HG03280 (cell line): ENCODE measurements around the gene POLH.
"Not testable (repeated sequence)": the region's sequence is repeated elsewhere in the genome, so short reads cannot be mapped to it uniquely, and the experiment has no call there.

Experiments
- ATAC-seq: cut with Tn5 transposase; IDR thresholded peaks from one replicate; pipeline ENCODE4 v1.9.1; 2021; ENCODE audit warnings: mild to moderate bottlenecking, moderate library complexity; ENCODE audit not compliant: unreplicated experiment

Gene POLH

GRCh38 chr6:43575772-43576551, at the start of gene POLH, which contains the start of gene XPO5:
POLH (plus strand) TSS chr6:43576185; CDS start chr6:43582320, 6,135 bp downstream.
XPO5 (minus strand) TSS chr6:43576038; CDS start chr6:43575864, 174 bp downstream.
- ATAC-seq: peak; percentile 89

DNA sequence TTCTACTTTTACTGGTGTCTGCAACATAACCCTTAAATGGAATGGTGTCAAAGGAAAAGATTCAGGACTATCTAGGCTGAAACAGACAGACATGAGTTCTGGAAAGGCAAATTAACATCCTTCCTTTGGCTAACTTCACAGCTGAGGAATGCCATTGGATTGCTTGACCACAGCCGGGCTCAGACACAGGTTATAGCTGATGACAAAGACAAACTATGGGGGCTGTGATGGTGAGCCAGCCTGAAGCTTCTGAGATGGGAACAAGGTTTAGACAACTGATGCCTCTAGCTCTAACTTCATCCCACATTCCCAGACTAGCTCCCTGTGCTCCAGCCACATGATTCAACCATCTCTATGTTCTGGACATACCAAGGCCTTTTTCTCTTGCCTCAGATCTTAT, 43.8 kb upstream of the POLH start:
- ATAC-seq: no peak

GRCh38 chr6:43538986-43539385, 37.0 kb upstream of the POLH start:
- ATAC-seq: not testable (repeated sequence)

DNA sequence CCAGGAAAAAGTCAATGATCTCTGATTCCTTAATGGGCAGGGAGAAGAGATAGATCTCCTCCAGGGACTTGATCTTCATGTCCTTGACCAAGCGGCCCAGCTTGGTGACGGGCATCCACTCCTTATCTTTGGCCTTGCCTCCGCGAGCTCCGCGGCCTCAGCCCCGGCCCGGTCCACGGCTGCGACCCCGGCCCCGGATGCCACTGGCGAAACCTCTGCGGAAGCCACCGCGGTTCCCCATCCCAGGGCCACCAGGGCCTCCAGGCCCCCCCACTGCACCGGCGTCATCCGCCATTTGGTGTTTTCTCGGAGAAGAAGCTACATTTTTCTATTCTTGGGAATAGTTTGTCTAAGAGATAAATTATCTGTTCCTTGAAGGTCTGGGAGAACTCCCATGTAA, 36.6 kb upstream of the POLH start:
- ATAC-seq: not testable (repeated sequence)

GRCh38 chr6:43540507-43540906, 35.5 kb upstream of the POLH start:
- ATAC-seq: no peak

DNA sequence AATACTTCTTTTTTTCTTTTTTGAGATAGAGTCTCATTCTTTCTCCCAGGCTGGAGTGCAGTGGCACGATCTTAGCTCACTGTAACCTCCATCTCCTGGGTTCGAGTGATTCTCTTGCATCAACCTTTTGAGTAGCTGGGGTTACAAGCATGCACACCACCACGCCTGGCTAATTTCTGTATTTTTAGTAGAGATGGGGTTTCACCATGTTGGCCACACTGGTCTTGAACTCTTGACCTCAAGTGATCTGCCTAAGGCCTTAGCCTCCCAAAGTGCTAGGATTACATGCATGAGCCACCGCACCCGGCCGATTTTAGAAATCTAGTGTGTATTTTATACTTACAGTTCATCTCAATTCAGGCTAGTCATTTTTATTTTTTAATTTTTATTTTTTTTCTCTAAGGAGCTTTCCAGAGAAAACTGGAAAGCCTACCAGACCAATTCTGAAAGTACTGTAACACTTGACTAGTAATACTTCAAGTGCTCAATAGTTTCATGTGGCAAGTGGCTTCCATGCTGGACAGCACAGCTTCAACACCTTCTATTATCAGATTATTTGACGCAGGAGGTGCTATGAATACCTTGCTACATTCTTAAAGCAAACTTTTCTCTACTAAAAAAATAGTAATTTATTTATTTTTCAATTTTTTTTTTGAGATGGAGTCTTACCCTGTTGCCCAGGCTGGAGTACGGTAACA, 34.1 kb upstream of the POLH start:
- ATAC-seq: no peak

DNA sequence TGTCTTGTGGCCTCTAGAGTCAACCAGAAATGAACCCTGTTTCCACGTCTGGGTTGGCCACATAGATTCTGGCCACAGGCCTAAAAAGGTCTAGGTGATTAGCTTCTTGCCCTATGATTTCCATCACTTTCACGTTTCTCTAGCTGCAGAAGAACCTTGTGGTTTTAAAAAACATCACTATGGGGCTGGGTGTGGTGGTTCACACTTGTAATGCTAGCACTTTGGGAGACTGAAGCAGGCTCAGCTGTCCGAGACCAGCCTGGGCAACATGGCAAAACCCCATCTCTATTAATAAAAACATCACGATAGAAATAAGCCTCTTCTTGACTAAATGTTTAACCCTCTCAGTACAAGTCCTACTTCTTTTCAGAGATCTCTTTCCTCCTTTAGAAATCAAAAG, 31.5 kb upstream of the POLH start:
- ATAC-seq: no peak

GRCh38 chr6:43547222-43547621, 28.8 kb upstream of the POLH start:
- no peak for ATAC-seq

DNA sequence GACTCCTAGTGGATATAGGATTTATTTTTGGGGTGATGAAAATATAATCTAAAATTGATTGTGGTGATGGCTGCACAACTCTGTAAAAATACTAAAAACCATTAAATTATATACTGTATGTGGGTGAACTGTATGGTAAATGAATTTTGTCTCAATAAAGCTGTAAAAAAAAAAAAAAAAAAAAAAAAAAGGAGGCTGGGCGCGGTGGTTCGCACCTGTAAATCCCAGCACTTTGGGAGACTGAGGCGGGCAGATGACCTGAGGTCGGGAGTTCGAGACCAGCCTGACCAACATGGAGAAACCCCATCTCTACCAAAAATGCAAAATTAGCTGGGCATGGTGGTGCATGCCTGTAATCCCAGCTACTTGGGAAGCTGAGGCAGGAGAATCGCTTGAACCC, 18.4 kb upstream of the POLH start:
- ATAC-seq: not testable (repeated sequence)

DNA sequence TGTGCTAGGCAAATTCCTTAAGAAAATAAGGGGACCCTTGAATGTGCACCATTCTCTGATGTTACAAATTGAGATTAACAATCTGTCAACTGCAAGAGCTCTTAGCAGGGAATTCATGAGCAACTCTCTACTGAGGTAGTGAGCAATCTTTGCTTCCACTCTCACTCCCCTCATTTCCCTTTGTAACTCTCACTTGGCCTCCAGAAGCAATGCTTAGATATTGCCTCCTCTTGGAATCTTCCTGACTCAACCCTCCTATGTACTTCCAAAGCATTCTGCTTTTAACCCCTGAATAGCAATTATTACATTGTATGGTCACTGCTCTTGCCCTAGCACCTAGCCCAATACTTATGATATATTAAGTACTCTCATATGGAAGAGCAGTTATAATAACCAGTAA, 16.7 kb upstream of the POLH start:
- no peak for ATAC-seq

- no peak for ATAC-seq
Observed at GRCh38 chr6:43570876-43571441, 5.0 kb upstream of the POLH start.

GRCh38 chr6:43572015-43572414, 4.0 kb upstream of the POLH start:
- ATAC-seq: no peak

GRCh38 chr6:43575105-43575771, 747 bp upstream of the POLH start:
- ATAC-seq: no peak

- ATAC-seq: no peak
Observed at GRCh38 chr6:43578748-43579147, 2.8 kb downstream of the POLH start.

- ATAC-seq: no peak
Observed at GRCh38 chr6:43579171-43579570, 3.2 kb downstream of the POLH start.

- no peak for ATAC-seq
Observed at GRCh38 chr6:43582911-43583310, 6.9 kb downstream of the POLH start.

- ATAC-seq: no peak
Observed at GRCh38 chr6:43584892-43585570, 9.0 kb downstream of the POLH start.

GRCh38 chr6:43588194-43588593, 12.2 kb downstream of the POLH start:
- ATAC-seq: no peak

GRCh38 chr6:43589564-43589963, 13.6 kb downstream of the POLH start:
- ATAC-seq: not testable (repeated sequence)

DNA sequence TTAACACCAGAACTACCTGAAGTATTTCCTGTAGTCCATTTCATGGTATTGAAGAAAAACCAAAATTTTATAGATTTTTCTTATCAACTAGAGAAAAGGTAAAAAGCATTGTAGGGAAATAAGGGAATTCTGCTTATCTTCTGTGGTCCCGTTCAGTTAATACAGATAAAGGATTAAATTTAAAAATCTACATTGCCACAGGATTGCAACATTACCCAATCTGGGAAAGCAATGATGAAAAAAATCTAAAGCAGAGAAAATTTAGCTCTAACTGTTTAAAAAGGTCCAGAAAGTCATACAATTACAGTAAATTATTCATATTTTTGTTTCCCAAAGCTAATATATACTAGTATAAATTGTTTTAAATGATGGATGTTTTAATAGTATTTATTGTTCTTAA, 18.0 kb downstream of the POLH start:
- no peak for ATAC-seq

DNA sequence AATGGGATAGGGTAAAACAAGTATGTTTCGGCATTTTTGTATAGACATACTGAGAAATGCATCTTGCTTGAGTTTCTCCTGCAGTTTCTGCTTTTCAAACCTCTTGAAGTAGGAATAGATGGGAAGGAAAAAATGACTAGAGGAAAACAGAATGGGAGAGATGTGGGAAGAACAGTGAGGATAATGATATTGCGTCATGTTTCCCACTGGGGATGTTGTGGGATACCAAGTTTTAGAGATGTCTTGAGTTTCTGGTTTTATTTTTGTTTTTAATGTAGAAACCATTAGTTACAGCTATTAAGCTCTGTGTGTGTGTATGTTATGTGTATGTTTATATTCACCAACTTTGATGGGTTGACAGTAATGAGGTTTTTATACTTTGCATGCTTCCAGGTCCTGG, 24.6 kb downstream of the POLH start:
- ATAC-seq: no peak
